CD4-positive, alpha-beta T cell (primary cell): ENCODE measurements around the gene CSAD. TPM values are rescaled to one million over a fixed set of nuclear protein-coding genes. Genes with fewer than 3 reads are reported as not detected.

Experiments used
- ATAC-seq: fragments of 200-7000 bp; cut with Tn5 transposase; one replicate; pipeline ENCODE4 v1.10.0; 2022; ENCODE audit warnings: mild to moderate bottlenecking; ENCODE audit not compliant: poor library complexity
- CTCF ChIA-PET: fragments of 350-600 bp; sonication (Branson Sonifier 250); formaldehyde crosslinking; loops from one replicate; lab custom pipeline; 2021; ENCODE audit warnings: antibody characterized with exemption, inconsistent platforms; lab: Charles Lee
- POLR2A ChIA-PET: fragments of 350-600 bp; sonication (Branson Sonifier 250); formaldehyde crosslinking; loops from one replicate; lab custom pipeline; 2021; ENCODE audit warnings: antibody characterized with exemption, inconsistent platforms; lab: Charles Lee
- DNase-seq, 14 experiments: peaks; one replicate each; pipeline ENCODE4 v3.0.0-alpha.2; 2013 to 2020; ENCODE audit warnings: mixed read lengths in 2 of 14
- H3K27ac ChIP-seq, 2 donors: one replicate each; pipeline versions ENCODE4 v1.5.1 to v1.7.0; 2013; ENCODE audit warnings: low read length in 2 of 2, low read depth in 1 of 2, mild to moderate bottlenecking in 1 of 2
- H3K27me3 ChIP-seq, 2 experiments: 1 replicate in 1 of 2; 2 replicates in 1 of 2; pipeline versions ENCODE4 v1.6.1 to v1.7.0; 2013; ENCODE audit warnings: low read length in 2 of 2, control low read depth in 1 of 2, mild to moderate bottlenecking in 1 of 2, moderate library complexity in 1 of 2; ENCODE audit not compliant: insufficient read depth in 2 of 2, control insufficient read depth in 1 of 2
- H3K36me3 ChIP-seq: one replicate; pipeline ENCODE4 v1.6.1; 2013; ENCODE audit warnings: low read length, control low read depth; ENCODE audit not compliant: insufficient read depth
- H3K4me1 ChIP-seq: one replicate; pipeline ENCODE4 v1.6.1; 2013; ENCODE audit warnings: low read length, control low read depth; ENCODE audit not compliant: insufficient read depth
- H3K4me3 ChIP-seq: one replicate; pipeline ENCODE4 v1.5.1; 2013; ENCODE audit warnings: mild to moderate bottlenecking, low read length, moderate library complexity
- H3K9me3 ChIP-seq, 2 experiments: 1 replicate in 1 of 2; 2 replicates in 1 of 2; pipeline versions ENCODE4 v1.6.1 to v1.7.0; 2013; ENCODE audit warnings: low read length in 2 of 2, mild to moderate bottlenecking in 2 of 2, control low read depth in 1 of 2, moderate library complexity in 1 of 2; ENCODE audit not compliant: control insufficient read depth in 1 of 2, insufficient read depth in 1 of 2
- H3K27ac Mint-ChIP-seq: one replicate; pipeline ENCODE4 v1.8.0; 2020; ENCODE audit warnings: mixed read lengths
- H3K27me3 Mint-ChIP-seq: one replicate; pipeline ENCODE4 v1.8.0; 2021; ENCODE audit warnings: mixed read lengths
- H3K36me3 Mint-ChIP-seq: one replicate; pipeline ENCODE4 v1.8.0; 2021; ENCODE audit warnings: low read depth, mixed read lengths
- H3K4me1 Mint-ChIP-seq: one replicate; pipeline ENCODE4 v1.8.0; 2021; ENCODE audit warnings: low read depth, mixed read lengths
- H3K4me3 Mint-ChIP-seq: one replicate; pipeline ENCODE4 v1.8.0; 2020; ENCODE audit warnings: mild to moderate bottlenecking, mixed read lengths
- H3K9me3 Mint-ChIP-seq: one replicate; pipeline ENCODE4 v1.8.0; 2020; ENCODE audit warnings: mixed read lengths
- CTCF ChIP-seq: fragments of 200-600 bp; IDR thresholded peaks from one replicate; pipeline ENCODE4 v1.8.0; 2022; ENCODE audit warnings: antibody characterized with exemption, mild to moderate bottlenecking
- intact Hi-C, 2 experiments: fragments of 100-400 bp; cut with DNase I in 1 of 2; cut with micrococcal nuclease in 1 of 2; formaldehyde crosslinking; loops; one replicate each; pipeline versions ENCODE4 v1.15.1 to v1.9.0; 2023 to 2025; cut with DNase I, micrococcal nuclease
- polyA plus RNA-seq, 2 donors: library from polyadenylated mRNA; unstranded; fragments of 120-200 nt; gene quantifications; one replicate each; pipeline ENCODE4 v1.2.1, GENCODE V29; 2013
- total RNA-seq, 174 experiments: library from RNA in 2 of 174; stranded (reverse) in 2 of 174; gene quantifications; one replicate each; pipeline ENCODE4 v1.2.3 and lab custom pipeline; 2021 to 2026

Gene CSAD, protein sequence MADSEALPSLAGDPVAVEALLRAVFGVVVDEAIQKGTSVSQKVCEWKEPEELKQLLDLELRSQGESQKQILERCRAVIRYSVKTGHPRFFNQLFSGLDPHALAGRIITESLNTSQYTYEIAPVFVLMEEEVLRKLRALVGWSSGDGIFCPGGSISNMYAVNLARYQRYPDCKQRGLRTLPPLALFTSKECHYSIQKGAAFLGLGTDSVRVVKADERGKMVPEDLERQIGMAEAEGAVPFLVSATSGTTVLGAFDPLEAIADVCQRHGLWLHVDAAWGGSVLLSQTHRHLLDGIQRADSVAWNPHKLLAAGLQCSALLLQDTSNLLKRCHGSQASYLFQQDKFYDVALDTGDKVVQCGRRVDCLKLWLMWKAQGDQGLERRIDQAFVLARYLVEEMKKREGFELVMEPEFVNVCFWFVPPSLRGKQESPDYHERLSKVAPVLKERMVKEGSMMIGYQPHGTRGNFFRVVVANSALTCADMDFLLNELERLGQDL
- total RNA-seq (10 to 100 TPM; 56.7 to 57.3 TPM), total RNA-seq (lab: John Stamatoyannopoulos, UW) (4.4 to 63.8 (median 28.5) reads per million in 172 experiments)
- 27.0 TPM for polyA plus RNA-seq (2013, experiment 1 of 2)
- polyA plus RNA-seq (2013, experiment 2 of 2), result 40.4 TPM

DNA sequence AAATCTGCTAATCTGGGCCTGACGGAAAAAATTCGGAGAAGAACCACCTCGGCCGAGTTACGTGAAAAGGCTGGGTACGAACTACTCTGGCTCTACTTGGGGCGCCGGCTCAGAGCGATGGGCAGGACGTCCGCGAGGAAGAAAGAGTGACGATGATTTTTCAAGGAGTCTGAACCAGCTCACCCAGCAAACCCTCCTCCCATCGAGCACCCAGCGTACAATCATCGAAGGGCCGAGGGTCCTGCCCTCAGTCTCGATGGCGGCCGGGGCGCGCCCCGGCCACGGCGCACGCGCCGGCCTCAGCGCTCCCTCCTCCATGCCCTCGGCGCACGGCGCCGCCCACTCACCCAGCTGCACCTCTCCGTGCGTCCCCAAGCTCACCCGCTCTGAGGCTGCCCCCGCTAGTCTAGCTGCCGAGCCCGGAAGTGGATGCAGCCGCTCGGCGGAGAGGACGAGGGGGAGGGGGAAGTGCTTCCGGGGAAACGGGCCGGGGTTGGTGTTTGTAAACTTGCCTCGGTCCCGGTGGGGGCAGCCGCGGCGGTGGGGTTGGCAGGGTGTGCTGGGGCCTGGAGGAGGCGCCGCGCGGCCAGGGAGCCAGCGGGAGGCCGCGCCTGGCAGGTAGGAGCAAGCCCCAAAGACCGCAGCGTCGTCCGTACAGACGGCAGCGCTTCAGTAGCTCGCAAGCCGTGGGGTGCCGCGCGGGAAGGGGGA is at the start of gene CSAD, which contains the start of gene ZNF740:
TSS of gene CSAD (minus strand) at position 706 of the 711 bp plus-strand sequence. CDS start 7,455 bp downstream, outside the sequence.
TSS of gene ZNF740 (plus strand) at position 503 of the 711 bp plus-strand sequence. CDS start 1,262 bp downstream, outside the sequence.
- TF ChIP-seq CTCF, result no peak
- peaks cover 52% of the 10 kb centered on the region for H3K4me1 ChIP-seq
- peak; percentile 92 to 99 (median 97) for DNase-seq
- H3K9me3 ChIP-seq, result no peaks in the 10 kb centered on the region
- peaks cover 57% of the 10 kb centered on the region for H3K4me1 Mint-ChIP-seq
- intact Hi-C loops, result loop anchor here (1.0 to 5.0 kb wide), 4 partner anchors 18 to 88 kb away; partner anchors contain the start of gene ESPL1 (in 1 of the 2)
- H3K27ac Mint-ChIP-seq, result peak within 1 kb of the TSS; percentile 94
- ChIA-PET CTCF (interaction anchor here (0.5 to 4.0 kb wide), 12 partner anchors 20 to 495 kb away, joined by 3 to 23 read pairs (median 3); partner anchors contain the start of genes AAAS, ATP5MC2 and ESPL1), POLR2A (interaction anchor here (0.6 to 3.6 kb wide), 32 partner anchors 10 to 1100 kb away, joined by 3 to 53 read pairs (median 5); partner anchors contain the start of genes AAAS, EIF4B, ESPL1 and HNRNPA1)
- H3K36me3 Mint-ChIP-seq, result peaks cover 53% of the 10 kb centered on the region
- H3K27ac ChIP-seq, result peak within 1 kb of the TSS; percentile 87 to 92
- peaks cover 37% of the 10 kb centered on the region for H3K36me3 ChIP-seq
- H3K27me3 ChIP-seq, result no peaks in the 10 kb centered on the region
- H3K4me3 ChIP-seq, result peak within 1 kb of the TSS; percentile 94
- no peaks in the 10 kb centered on the region for H3K27me3 Mint-ChIP-seq
- ATAC-seq, result peak; percentile 93
- peak within 1 kb of the TSS; percentile 98 for H3K4me3 Mint-ChIP-seq
- H3K9me3 Mint-ChIP-seq, result no peaks in the 10 kb centered on the region

DNA sequence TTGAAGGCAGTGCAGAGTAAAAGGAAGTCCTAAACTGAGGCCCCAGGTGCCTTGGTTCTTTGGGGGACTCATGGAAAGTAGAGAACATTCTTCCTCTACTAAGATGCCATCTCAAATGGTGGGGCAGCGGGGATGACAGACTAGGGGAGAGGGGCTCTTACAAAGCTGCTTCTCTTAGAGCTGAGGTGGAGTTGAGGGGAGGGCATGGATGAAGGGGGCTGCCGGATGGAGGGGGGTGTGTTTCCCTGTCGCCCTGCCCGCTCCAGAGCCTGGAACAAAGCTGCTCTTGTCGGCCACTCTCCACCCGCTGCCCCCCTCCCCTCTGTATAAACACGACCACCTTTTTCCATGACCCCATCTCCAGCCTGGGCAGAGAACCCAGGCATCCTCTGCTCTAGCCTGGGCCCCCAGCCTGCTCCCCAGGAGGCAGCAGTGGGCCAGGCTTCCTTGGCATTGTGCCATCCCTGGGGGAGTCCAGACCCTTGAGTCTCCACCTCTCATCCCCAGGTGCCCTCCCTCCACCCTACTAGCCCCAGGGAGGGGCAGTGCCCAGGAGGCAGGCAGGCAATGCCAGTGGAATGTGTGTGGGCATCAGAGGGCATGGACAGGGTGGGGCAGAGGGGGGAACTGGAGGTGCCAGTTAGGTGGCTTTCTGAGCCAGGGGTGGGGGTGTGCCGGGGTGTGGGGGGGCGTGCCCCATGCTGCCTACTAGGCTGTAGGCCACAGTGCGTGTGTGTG is 49.6 kb upstream of the CSAD start:
- peak overlapping the region; percentile 62 for H3K27ac Mint-ChIP-seq
- H3K9me3 Mint-ChIP-seq, result no peaks in the 10 kb centered on the region
- Histone ChIP-seq H3K27ac (peak overlapping the region; percentile 10 to 48), H3K4me3 (peak overlapping the region; percentile 7), H3K4me1 (peaks cover 87% of the 10 kb centered on the region), H3K9me3 (no peaks in the 10 kb centered on the region), H3K36me3 (peaks cover 11% of the 10 kb centered on the region), H3K27me3 (no peaks in the 10 kb centered on the region)
- POLR2A ChIA-PET, result interaction anchor here (1.0 to 1.3 kb wide), 3 partner anchors 10 to 38 kb away, joined by 3 to 9 read pairs (median 4); partner anchors contain the start of genes ESPL1 and ITGB7
- H3K36me3 Mint-ChIP-seq, result no peaks in the 10 kb centered on the region
- H3K27me3 Mint-ChIP-seq, result no peaks in the 10 kb centered on the region
- DNase-seq (peak in 1 of 14 experiments; percentile 55), ATAC-seq (no peak)
- TF ChIP-seq CTCF, result no peak
- peaks cover 67% of the 10 kb centered on the region for H3K4me1 Mint-ChIP-seq
- CTCF ChIA-PET, result interaction anchor here (0.5 kb wide), 1 partner anchor 215 kb away, joined by 4 read pairs; no protein-coding TSS in a partner anchor
- intact Hi-C loops, result no loop called here
- H3K4me3 Mint-ChIP-seq, result peak overlapping the region; percentile 85
